GM18505 (cell line): ENCODE measurements around the gene PARM1.

Experiments
- ATAC-seq: cut with Tn5 transposase; IDR thresholded peaks from one replicate; pipeline ENCODE4 v1.9.1; 2021; ENCODE audit not compliant: unreplicated experiment
- POLR2A ChIP-seq: IDR thresholded peaks from 4 replicates; pipeline ENCODE4 v1.6.1; 2011; ENCODE audit warnings: borderline replicate concordance; ENCODE audit not compliant: insufficient read depth, insufficient read length; ENCODE audit errors: extremely low read depth

PARM1 gene

DNA sequence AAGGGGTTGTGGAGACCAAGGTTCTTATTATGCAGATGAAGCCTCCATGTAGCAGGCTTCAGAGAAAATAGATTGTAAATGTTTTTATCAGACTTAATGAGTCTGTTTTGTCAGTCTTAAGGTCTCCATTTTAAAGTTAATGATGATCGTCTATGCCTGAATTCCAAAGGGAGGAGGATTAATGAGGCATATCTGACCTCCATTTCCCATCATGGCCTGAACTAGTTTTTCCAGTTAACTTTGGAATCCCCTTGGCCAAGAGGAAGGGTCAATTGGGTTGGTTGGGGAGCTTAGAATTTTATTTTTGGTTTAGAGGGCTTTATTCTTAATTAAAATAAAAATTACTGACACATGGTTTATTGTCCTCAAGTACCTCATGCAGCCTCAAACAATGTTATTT, 6.9 kb upstream of the PARM1 start:
- no peak for ATAC-seq
- TF ChIP-seq POLR2A = no peak

- peak; percentile 49 for ATAC-seq
- no peak for TF ChIP-seq POLR2A
Measured at GRCh38 chr4:74930162-74930561, 2.8 kb upstream of the PARM1 start.

DNA sequence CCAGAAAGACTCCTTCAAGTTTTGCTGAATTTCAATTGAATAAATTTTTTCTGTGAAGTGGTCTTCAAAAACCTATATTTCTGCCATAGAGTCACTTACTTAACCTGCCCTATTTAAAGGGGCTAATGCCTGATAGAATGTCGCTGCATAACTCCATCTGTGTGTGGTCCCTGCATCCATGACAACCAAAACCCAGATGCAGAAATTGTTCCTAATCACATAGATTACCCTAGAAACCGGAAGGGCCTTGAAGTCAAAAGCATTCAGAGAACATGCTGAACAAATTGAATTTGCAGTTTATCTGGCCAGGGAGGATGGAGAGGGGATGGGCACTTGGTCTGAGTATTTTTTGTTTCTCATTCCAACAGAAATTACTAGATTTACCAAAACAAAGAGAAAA, 1.5 kb upstream of the PARM1 start:
- ATAC-seq = no peak
- no peak for TF ChIP-seq POLR2A

DNA sequence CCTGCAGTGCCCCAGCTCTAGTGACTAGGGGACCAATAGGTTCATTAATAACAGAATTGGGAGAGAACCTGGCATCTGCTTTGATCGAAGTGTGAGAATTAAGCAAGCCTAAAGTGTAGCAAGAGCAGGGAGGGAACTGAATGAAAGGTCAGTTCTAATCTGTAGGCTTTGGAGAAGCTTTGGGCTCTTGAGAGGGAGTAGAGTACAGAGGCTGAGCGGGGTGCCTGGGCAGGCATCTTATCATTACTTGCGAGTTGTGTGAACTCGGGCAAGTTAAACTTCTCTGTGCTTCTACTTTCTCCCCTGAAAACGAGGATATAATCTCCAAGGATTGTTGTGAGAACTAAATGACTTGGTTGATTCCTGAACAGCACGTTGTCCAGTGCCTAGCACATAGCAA, 906 bp upstream of the PARM1 start:
- no peak for ATAC-seq
- TF ChIP-seq POLR2A = no peak

- TF ChIP-seq POLR2A = no peak
Measured at GRCh38 chr4:74933562-74934015, 673 bp downstream of the PARM1 start.

DNA sequence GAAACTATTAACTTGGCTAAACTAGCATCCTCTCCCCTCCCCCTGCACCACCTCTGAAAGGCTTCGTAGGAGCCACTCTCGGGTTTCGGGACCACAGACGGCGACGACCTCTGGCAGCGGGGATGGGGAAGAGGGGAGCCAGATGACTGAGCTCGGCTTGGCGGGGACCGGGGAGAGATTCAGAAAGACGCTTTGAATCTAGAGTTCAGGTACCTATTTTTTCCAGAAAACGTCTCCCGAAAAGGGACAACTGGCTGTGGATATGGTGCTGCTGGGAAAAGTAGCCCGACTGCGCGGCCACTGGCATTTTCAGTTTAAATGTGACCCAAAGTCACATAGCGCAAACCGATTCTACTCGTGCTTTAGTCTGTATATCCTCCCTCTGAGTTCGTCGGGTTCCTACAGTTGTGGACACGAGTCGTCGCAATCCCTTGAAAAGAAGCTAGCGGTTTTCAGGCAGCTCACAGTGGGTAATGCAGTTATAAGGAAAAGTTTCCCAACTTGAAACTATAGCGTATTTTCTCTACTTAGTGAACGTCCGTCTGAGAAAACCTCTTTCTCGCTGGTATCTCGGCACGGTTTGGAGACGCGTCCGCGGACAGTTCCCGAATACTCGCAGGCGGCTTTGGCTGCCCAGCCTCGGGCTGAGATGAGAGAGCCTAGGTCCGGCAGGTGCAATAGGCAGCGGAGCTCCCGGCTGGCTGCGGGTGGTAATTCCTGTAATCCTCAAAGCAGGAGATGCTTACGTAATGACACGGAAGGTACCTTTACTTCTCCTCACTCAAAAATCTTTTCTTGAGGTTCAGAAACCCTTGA, 1.3 kb downstream of the PARM1 start:
- ATAC-seq = no peak
- no peak for TF ChIP-seq POLR2A

More at GRCh38 chr4:74933562-74934015, 673 bp downstream of the PARM1 start:
- no peak for ATAC-seq

- TF ChIP-seq POLR2A = no peak
- ATAC-seq = no peak
Measured at GRCh38 chr4:74934888-74935287, 2.0 kb downstream of the PARM1 start.

GRCh38 chr4:74941123-74941522, 8.2 kb downstream of the PARM1 start:
- TF ChIP-seq POLR2A = no peak
- ATAC-seq = no peak

GRCh38 chr4:74942251-74942917, 9.5 kb downstream of the PARM1 start:
- ATAC-seq = no peak

DNA sequence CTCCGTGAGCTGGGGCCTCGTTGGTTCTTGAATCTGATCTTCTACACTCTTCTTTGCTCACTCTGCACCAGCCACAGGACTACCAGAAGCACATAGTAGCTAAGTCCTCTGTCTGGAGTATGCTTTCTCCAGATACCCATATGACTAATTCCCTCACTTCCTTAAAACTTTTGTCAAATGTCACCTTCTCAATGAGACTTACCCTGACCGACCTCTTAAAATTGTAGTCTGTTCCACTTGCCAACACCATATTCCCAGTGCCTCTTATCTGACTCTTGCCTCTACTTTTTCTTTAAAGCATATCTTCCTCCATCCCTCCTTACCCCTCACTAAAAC, 10.0 kb downstream of the PARM1 start:
- ATAC-seq = no peak
- no peak for TF ChIP-seq POLR2A

More at GRCh38 chr4:74942251-74942917, 9.5 kb downstream of the PARM1 start:
- no peak for TF ChIP-seq POLR2A

DNA sequence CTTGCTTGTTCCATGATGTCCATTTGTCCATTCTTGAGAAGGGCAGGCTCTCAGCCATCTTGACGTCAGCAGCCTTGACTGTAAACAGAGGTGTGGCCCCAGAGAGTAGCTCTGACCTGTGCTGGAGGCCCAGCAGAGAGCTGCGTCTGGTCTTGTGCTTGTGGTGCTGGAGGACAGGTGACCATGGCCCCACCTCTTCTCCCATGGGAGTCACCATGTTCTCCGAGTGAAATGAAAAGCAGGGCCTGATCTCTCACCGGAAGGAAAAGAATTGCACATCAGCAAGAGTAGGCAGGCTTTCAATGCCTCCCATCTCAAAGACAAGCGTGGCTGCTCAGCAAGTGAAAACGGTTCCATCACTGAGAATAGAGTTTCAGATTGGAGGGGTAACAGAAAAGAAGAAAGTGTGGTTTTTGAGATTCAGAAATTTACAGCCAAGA, 11.5 kb downstream of the PARM1 start:
- no peak for TF ChIP-seq POLR2A

GRCh38 chr4:74946196-74946595, 13.3 kb downstream of the PARM1 start:
- no peak for ATAC-seq
- no peak for TF ChIP-seq POLR2A

More for the DNA sequence above, 11.5 kb downstream of the PARM1 start:
- no peak for ATAC-seq

DNA sequence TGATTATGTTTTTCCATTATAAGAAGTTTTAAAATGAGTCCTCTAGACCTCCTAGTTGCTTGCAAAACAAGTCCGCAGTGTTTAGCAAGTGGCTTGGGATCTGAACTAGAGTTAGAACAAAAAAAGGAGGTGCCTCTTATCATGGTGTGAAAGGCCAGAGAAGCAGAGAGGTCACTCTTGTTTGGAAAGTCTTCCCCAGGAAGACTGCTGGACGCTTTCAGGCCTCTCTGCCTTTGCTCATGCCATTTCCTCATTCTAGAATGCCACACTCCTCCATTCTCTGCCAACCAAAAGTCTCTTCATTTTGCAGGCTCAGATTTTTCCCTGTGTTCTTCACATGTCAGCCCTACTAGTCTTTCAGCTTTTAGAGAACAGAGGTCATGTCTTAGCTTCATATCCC, 14.9 kb downstream of the PARM1 start:
- ATAC-seq = no peak
- no peak for TF ChIP-seq POLR2A

GRCh38 chr4:74948236-74948635, 15.3 kb downstream of the PARM1 start:
- TF ChIP-seq POLR2A = no peak
- ATAC-seq = no peak

GRCh38 chr4:74950200-74950599, 17.3 kb downstream of the PARM1 start:
- no peak for ATAC-seq
- TF ChIP-seq POLR2A = no peak

GRCh38 chr4:74950882-74951281, 18.0 kb downstream of the PARM1 start:
- no peak for TF ChIP-seq POLR2A
- ATAC-seq = no peak
